WTC11 (cell line): ENCODE results near the gene HPN. TPM values are rescaled to one million over a fixed set of nuclear protein-coding genes. Genes with fewer than 3 reads are reported as not detected.

ENCODE experiments used
- ATAC-seq: fragments of 200-7000 bp; cut with Tn5 transposase; 2 replicates; pipeline ENCODE4 v1.10.0; 2021; ENCODE audit warnings: mild to moderate bottlenecking, moderate library complexity
- CTCF ChIA-PET: fragments of 300-600 bp; sonication (Branson Sonifier 250); formaldehyde crosslinking; loops from one replicate; lab custom pipeline; 2021; ENCODE audit warnings: antibody characterized with exemption; lab: Charles Lee
- POLR2A ChIA-PET: fragments of 350-600 bp; sonication (Branson Sonifier 250); formaldehyde crosslinking; loops from one replicate; lab custom pipeline; 2021; ENCODE audit warnings: antibody characterized with exemption; lab: Charles Lee
- DNase-seq: peaks from one replicate; pipeline ENCODE4 v3.0.0; 2021; ENCODE audit warnings: low spot score
- H3K27ac Mint-ChIP-seq: 2 replicates; pipeline ENCODE4 v1.8.0; 2021; ENCODE audit warnings: mixed read lengths
- H3K27me3 Mint-ChIP-seq: 2 replicates; pipeline ENCODE4 v1.8.0; 2021; ENCODE audit warnings: low read depth, mild to moderate bottlenecking, moderate library complexity, mixed read lengths
- H3K36me3 Mint-ChIP-seq: 2 replicates; pipeline ENCODE4 v1.8.0; 2021; ENCODE audit warnings: mixed read lengths
- H3K4me1 Mint-ChIP-seq: 2 replicates; pipeline ENCODE4 v1.8.0; 2022; ENCODE audit warnings: mixed read lengths
- H3K4me3 Mint-ChIP-seq: 2 replicates; pipeline ENCODE4 v1.8.0; 2021; ENCODE audit warnings: mild to moderate bottlenecking, moderate library complexity, mixed read lengths
- H3K9me3 Mint-ChIP-seq: 2 replicates; pipeline ENCODE4 v1.8.0; 2021; ENCODE audit warnings: mixed read lengths
- AR ChIP-seq: fragments of 250-450 bp; sonication (Bioruptor Pico); IDR thresholded peaks from 2 replicates; pipeline ENCODE4 v1.9.0; 2021; ENCODE audit warnings: mild to moderate bottlenecking
- ATF6 ChIP-seq: sonication (generic); formaldehyde crosslinking; IDR thresholded peaks from 2 replicates; pipeline ENCODE4 v1.8.1; 2023; ENCODE audit warnings: mild to moderate bottlenecking, missing genetic modification reagents
- FOXP1 ChIP-seq: sonication (generic); formaldehyde crosslinking; IDR thresholded peaks from 2 replicates; pipeline ENCODE4 v1.8.0; 2022; ENCODE audit warnings: missing genetic modification reagents, mild to moderate bottlenecking, moderate library complexity, borderline replicate concordance
- GABPB1 ChIP-seq: sonication (generic); formaldehyde crosslinking; IDR thresholded peaks from 2 replicates; pipeline ENCODE4 v1.8.1; 2023; ENCODE audit warnings: mild to moderate bottlenecking, missing genetic modification reagents
- NR2C2 ChIP-seq: sonication (generic); formaldehyde crosslinking; IDR thresholded peaks from 2 replicates; pipeline ENCODE4 v1.8.0; 2022; ENCODE audit warnings: mild to moderate bottlenecking, missing genetic modification reagents
- NR3C1 ChIP-seq: sonication (generic); formaldehyde crosslinking; conservative IDR thresholded peaks from 2 replicates; pipeline ENCODE4 v1.8.1; 2023; ENCODE audit warnings: low read depth, mild to moderate bottlenecking, missing genetic modification reagents
- SMAD3 ChIP-seq: sonication (generic); formaldehyde crosslinking; IDR thresholded peaks from 2 replicates; pipeline ENCODE4 v1.8.0; 2022; ENCODE audit warnings: missing genetic modification reagents, mild to moderate bottlenecking, borderline replicate concordance
- ZNF121 ChIP-seq: sonication (generic); formaldehyde crosslinking; IDR thresholded peaks from 2 replicates; pipeline ENCODE4 v1.8.0; 2023; ENCODE audit warnings: missing genetic modification reagents
- ZNF423 ChIP-seq: fragments of 250-450 bp; sonication (Bioruptor Pico); IDR thresholded peaks from 2 replicates; pipeline ENCODE4 v2.1.2; 2022; ENCODE audit warnings: mild to moderate bottlenecking, moderate library complexity
- ZNF425 ChIP-seq: fragments of 250-450 bp; sonication (Bioruptor Pico); conservative IDR thresholded peaks from 2 replicates; pipeline ENCODE4 v1.9.0; 2021; ENCODE audit warnings: mild to moderate bottlenecking
- ZSCAN18 ChIP-seq: fragments of 250-450 bp; sonication (Bioruptor Pico); IDR thresholded peaks from 2 replicates; pipeline ENCODE4 v2.1.2; 2022; ENCODE audit warnings: mild to moderate bottlenecking, moderate library complexity
- total RNA-seq: library from RNA; stranded (reverse); gene quantifications from 3 replicates; pipeline ENCODE4 v1.2.3, GENCODE V29; 2021

Gene HPN
- total RNA-seq, 1 experiment from 2014 or later, result 20.8 TPM

GRCh38 chr19:35093430-35093829 lies 51.9 kb downstream of the HPN start (continued):
- TF ChIP-seq AR, result no peak

GRCh38 chr19:35093941-35094647 lies 52.6 kb downstream of the HPN start:
- TF ChIP-seq SMAD3 (CRISPR knock-in tag) (no peak), NR2C2 (CRISPR knock-in tag) (no peak)
- no peak for ATAC-seq
- no peak overlapping the region for H3K27ac Mint-ChIP-seq
- no peaks in the 10 kb centered on the region for H3K27me3 Mint-ChIP-seq
- H3K4me3 Mint-ChIP-seq, result no peak overlapping the region
- ChIA-PET POLR2A (no interaction called here), CTCF (interaction anchor here (0.6 to 1.9 kb wide), 2 partner anchors 41 to 47 kb away, joined by 3 to 6 read pairs; partner anchors contain the start of gene LGI4)
- H3K36me3 Mint-ChIP-seq, result no peaks in the 10 kb centered on the region
- H3K4me1 Mint-ChIP-seq, result peaks cover 21% of the 10 kb centered on the region
- no peak for DNase-seq
- no peaks in the 10 kb centered on the region for H3K9me3 Mint-ChIP-seq

- CTCF ChIA-PET, result no interaction called here
- DNase-seq, result no peak
- TF ChIP-seq GABPB1 (CRISPR knock-in tag), result no peak
- no peak for TF ChIP-seq ZNF425 (CRISPR knock-in tag)
- no peak for TF ChIP-seq ZNF121 (CRISPR knock-in tag)
- TF ChIP-seq ZSCAN18 (CRISPR knock-in tag), result no peak
- no peak for TF ChIP-seq NR3C1 (CRISPR knock-in tag)
- TF ChIP-seq ZNF423 (CRISPR knock-in tag), result no peak
- no peak for TF ChIP-seq FOXP1
- TF ChIP-seq ATF6 (CRISPR knock-in tag), result no peak
- TF ChIP-seq, all 79 proteins: peak for 0
- POLR2A ChIA-PET, result no interaction called here
- Mint-ChIP-seq H3K27me3 (no peaks in the 10 kb centered on the region), H3K27ac (no peak overlapping the region), H3K4me3 (no peak overlapping the region), H3K4me1 (peaks cover 21% of the 10 kb centered on the region), H3K36me3 (no peaks in the 10 kb centered on the region), H3K9me3 (no peaks in the 10 kb centered on the region)
- no peak for ATAC-seq
These were observed 53.1 kb downstream of the HPN start for GRCh38 chr19:35094656-35095055.
